ENCODE results near the gene HIVEP1.

- TF ChIP-seq CTCF (IDR thresholded peaks at IDR 0.05) (no peak), POLR2A (IDR thresholded peaks at IDR 0.05) (no peak)
Observed at GRCh38 chr6:12171717-12172116, 159.6 kb downstream of the HIVEP1 start.

All from body of pancreas (tissue), 4 donors.